ENCODE data around the gene UNC93A.
"Not testable (repeated sequence)": the region's sequence is repeated elsewhere in the genome, so short reads cannot be mapped to it uniquely, and the experiment has no call there.

Gene UNC93A

GRCh38 chr6:167293590-167294091, 2.5 kb downstream of the UNC93A start:
- DNase-seq: no peak

- DNase-seq: no peak
Measured at GRCh38 chr6:167294241-167294640, 3.1 kb downstream of the UNC93A start.

- DNase-seq: no peak
Measured at GRCh38 chr6:167294651-167295494, 3.8 kb downstream of the UNC93A start.

DNA sequence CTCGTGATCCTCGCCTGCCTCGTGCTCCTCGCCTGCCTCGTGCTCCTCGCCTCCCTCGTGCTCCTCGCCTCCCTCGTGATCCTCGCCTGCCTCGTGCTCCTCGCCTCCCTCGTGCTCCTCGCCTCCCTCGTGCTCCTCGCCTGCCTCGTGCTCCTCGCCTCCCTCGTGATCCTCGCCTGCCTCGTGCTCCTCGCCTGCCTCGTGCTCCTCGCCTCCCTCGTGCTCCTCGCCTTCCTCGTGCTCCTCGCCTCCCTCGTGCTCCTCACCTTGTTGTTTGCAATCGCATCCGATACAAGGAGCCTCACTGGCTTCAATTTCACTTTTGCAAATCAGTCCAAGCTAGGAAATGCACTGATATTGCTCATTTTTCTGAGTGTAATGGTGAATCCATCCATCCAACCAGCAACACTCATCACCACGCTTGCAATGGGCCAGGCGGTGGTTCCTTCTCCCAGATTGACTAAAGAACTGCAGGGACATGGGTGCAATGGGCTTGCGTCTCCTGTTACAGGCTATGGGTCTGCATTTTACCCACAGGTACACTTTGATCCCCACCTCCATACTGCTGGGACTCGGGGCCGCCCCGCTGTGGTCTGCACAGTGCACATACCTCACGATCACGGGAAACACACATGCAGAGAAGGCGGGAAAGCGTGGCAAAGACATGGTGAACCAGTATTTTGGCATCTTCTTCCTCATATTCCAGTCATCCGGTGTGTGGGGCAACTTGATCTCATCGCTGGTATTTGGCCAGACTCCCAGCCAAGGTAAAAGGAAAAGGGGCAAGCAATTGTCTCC, 4.6 kb downstream of the UNC93A start:
- DNase-seq: no peak

DNA sequence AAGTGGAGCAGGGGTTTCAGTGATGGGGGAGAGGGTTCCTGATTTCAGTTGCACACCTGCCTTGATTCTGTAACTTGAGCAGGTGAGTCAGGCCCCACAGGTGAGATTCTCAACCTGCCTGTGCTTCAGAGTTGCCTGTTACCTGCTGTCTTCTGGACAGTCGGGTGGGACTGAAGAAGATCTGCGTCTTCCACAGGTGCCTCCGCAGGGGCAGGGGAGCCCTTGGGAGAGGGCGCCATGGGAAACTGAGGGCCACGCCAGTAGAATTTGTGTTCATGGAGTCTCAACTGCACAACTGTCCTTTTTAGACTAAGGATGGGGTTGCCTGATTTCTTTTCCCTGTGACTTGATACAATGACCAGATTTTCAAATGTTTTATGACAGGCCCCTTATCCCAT, 5.2 kb downstream of the UNC93A start:
- no peak for DNase-seq

DNA sequence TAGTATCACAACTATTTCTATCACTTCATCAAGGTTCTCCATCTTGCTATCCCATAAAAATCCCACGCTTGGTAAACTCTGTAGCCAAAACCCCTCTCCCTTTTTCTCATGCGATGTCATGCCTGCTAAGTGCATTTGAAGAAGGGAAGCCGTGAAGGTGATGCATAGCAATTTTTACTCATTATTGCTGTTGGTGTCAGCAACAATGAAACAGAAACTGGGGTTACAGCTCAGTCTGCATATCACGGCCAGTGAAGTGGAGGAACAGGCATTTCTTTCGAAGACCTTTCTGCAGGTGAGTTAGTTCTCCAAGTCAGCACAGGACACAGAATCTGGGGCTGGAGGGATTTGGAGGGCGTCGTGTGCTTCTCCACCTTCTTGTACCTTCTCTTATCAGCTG, 5.8 kb downstream of the UNC93A start:
- DNase-seq: no peak

- DNase-seq: no peak
Measured at GRCh38 chr6:167298127-167298526, 7.0 kb downstream of the UNC93A start.

GRCh38 chr6:167299641-167300308, 8.7 kb downstream of the UNC93A start:
- DNase-seq: no peak

DNA sequence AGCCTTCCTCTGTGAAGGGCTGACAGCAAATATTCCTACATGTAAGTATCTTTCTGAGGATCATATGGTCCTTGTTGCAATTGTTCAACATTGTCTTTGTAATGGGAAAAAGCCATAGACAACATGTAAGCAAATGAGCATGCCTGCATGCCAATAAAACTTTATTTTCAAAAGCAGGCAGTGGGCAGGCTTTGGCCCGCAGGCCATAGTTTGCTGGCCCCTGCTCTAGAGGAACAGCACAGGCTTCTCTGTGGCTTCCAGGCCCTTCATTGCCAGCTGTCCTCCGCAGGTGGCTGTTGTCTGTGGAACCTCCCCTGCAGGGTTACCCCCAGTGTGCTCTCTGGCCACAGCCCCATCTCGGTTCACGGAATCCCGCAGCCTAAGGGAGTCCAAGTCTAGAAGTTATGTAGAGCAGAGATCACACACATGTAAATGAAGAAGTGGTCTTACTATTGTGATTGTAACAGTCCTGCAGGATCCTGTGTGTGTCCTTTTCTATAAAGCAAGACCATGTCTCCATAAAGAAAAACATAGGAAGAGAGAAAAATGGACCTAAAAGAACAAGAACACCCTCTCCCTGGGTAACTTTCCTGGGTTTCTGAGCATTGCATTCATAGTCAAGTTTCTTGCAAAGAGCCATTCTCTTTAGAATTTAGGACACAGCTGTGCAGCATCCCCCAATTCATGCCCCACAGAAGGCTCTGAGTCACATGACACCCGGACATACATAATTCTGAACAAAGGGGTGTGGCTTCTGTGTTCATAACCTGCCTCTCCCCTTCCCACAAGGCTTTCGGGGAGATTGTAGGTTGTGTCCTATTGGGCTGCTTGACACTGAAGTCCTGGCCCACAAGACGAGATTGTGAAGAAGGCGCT, 10.0 kb downstream of the UNC93A start:
- DNase-seq: no peak

DNA sequence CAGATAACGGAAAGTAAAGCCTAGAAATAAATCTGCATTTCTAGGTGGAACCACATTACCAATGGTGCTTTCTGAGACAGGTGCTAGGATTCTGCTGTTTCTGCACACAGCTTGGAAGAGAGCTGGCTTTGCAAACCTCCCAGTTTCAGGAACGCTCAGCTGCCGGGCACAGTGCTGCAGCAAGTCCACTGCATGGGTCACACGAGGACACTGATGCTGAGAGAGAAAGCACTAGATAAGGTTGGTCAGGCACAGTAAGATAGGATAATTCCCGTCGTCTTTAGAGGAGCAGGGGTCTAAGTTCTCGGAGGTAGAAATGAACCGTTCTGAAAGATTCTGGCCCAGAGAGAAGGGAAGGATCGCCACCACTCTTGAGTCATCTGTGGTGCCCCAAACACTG, 11.0 kb downstream of the UNC93A start:
- no peak for DNase-seq

- no peak for DNase-seq
Measured at GRCh38 chr6:167302796-167303195, 11.7 kb downstream of the UNC93A start.

DNA sequence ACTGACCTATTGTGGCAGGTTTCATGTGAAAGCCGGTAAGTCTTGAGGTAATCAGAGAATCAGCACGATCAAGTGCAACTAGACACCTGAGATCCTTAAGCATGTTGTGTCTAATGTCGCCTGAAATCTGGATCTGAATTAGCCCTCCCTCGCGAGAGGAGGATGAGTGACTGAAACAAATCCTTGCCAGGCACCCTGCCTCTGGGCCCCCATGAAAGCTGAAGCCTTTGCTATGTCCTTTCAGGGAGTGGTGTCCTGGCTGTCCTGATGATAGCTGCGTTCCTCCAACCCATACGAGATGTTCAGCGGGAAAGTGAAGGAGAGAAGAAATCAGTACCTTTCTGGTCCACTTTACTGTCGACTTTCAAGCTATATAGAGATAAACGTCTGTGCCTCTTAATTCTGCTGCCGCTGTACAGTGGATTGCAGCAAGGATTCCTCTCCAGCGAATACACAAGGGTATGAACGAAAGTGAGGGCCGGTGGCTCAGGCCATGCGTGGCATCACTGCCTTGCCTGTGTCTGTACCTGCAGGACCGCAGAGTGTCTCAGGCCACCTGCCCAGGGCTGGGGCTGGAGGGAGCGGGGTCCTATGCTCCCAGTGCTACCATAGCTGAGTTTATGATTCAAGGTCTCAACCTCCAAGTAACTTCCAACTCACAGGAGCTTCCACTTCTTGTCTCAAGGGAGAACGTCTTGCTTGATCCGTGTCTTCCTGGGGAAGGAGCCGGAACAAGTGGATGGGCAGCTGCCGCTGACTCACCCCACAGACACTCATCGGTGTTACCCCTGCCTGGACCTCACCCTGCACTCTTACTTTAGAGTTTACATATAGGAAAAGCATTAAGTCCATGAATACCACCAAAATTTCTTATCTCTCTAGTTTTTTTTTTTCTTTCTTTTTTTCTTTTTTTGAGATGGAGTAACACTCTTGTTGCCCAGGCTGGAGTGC, 12.8 kb downstream of the UNC93A start:
- DNase-seq: no peak

DNA sequence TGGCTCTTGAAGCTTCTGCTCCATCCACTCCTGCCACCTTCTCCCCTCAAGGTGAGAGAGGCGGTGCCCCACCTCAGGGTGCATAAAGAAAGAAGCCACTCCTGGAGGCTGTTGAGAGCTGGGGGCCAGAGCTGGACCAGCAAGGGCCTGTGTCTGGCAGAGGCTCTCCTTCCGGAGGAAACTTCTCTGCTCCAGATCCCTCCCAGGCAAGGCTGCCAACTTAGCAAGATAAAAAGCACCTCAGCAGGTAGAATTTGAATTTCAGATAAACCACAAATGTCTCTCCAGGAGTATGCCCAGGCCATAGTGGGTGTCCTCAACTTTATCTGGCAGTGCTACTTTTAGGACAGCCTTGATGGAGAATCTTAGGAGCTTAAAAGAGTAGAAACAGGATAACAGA, 13.8 kb downstream of the UNC93A start:
- no peak for DNase-seq

- DNase-seq: no peak
Measured at GRCh38 chr6:167305796-167306195, 14.7 kb downstream of the UNC93A start.

DNA sequence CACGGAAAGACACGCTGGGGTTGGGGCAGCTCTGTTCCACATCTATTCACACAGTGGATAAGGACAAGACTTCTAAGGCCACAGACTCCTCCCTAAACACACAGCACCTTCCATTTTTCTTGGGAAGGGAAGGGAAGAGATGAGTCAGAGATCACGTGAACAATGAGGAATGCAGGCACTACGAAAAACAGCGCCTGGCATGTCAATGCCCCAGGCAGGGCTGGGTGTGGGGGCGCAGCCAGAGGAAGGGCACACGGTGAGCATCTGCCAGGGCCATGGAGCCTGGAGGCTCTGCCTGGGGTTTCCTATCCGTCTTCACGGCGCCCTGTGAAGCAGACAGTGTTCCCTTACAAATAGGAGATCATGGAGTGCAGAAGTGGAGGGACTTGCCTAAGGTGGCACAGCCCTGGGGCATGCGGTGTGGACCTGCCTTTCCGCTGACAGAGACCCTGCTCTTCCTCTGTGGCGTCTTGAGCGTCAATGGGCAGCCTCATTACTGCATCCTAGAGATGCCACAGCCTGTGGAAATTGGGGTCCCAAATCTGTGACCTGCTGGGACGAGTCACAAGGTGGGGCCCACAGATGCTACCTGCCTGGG, 15.4 kb downstream of the UNC93A start:
- peak; percentile 3 for DNase-seq

GRCh38 chr6:167307342-167307955, 16.3 kb downstream of the UNC93A start:
- DNase-seq: no peak

GRCh38 chr6:167308207-167308606, 17.1 kb downstream of the UNC93A start:
- DNase-seq: no peak

DNA sequence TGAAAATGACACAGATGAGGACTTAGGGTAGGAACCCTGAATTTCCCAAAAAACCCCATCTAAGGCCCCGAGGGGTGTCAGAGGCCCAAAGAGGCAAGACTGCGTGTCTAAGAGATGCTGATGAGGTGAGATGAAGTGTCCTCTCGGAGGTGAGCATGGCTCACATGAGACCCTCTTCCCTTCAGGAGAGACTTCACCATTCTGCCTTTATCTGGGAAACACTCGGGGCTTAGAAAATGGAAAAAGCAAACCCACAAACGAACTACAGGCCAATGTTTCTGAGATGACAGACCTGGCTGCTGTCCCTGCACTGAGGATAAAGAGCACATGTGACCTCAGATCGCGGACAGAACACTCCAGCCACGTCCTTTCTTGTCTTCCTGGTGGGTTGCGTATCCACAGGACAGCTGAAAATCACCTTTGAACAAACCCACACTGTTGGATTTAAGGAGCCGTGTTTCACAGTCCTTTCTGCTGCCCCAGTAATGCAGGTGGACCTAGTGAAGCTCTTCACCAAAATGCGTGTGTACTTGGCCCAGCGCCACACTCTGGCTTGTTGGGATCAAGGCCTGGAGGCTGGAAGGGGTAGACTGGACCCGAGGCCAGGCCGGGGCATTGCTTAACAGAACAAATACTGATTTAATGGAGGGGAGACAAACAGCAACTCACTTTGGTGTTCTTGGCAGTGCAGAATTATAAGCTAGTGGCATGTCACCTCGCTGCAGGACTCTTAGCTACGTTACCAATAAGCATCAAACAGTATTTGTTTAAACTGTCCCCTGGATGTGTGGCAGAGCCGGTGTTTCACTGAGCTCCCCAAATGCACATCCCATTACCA, 18.5 kb downstream of the UNC93A start:
- not testable (repeated sequence) for DNase-seq

GRCh38 chr6:167311286-167311685, 20.2 kb downstream of the UNC93A start:
- no peak for DNase-seq
